Neural cell (in vitro differentiated cells): ENCODE data around the gene GALNT2.

Experiments
- CTCF ChIP-seq: fragments of 450-650 bp; IDR thresholded peaks from 2 replicates; pipeline ENCODE4 v1.5.1; 2014; ENCODE audit warnings: antibody characterized with exemption, mild to moderate bottlenecking, moderate library complexity; ENCODE audit not compliant: poor library complexity, severe bottlenecking
- EP300 ChIP-seq: fragments of 450-650 bp; conservative IDR thresholded peaks from 2 replicates; pipeline ENCODE4 v1.6.1; 2014; ENCODE audit warnings: antibody characterized with exemption, mild to moderate bottlenecking, moderate library complexity; ENCODE audit not compliant: poor library complexity, severe bottlenecking
- EZH2 ChIP-seq: fragments of 200-600, 300-800 bp; shearing (Covaris generic), sonication (generic); IDR thresholded peaks from 2 replicates; pipeline ENCODE4 v1.6.1; 2014; ENCODE audit warnings: antibody characterized with exemption, low read length, borderline replicate concordance, mild to moderate bottlenecking; ENCODE audit not compliant: insufficient read depth, poor library complexity, severe bottlenecking
- POLR2AphosphoS5 ChIP-seq: IDR thresholded peaks from 2 replicates; pipeline ENCODE4 v1.6.1; 2012

GRCh38 chr1:230056098-230056497 is 10.9 kb upstream of the GALNT2 start:
- TF ChIP-seq CTCF (no peak), EZH2 (no peak), POLR2AphosphoS5 (no peak), EP300 (no peak)
